HEK293 (cell line): ENCODE measurements around the gene GATAD2A.

Experiments
- CTCF ChIA-PET: fragments of 350-600 bp; formaldehyde crosslinking; extraction: SDS; loops from one replicate; lab custom pipeline; 2021; ENCODE audit warnings: antibody characterized with exemption; lab: Yijun Ruan, JAX
- POLR2A ChIA-PET: fragments of 300-600 bp; formaldehyde crosslinking; extraction: SDS; loops from one replicate; lab custom pipeline; 2020; ENCODE audit warnings: antibody characterized with exemption, inconsistent platforms; lab: Yijun Ruan, JAX
- H3K27ac ChIP-seq: fragments of 200-500 bp; sonication (Bioruptor generic); 2 replicates; pipeline ENCODE4 v1.5.1; 2014; ENCODE audit warnings: low read depth, low read length, control low read depth, inconsistent platforms; ENCODE audit errors: extremely low read depth
- H3K36me3 ChIP-seq, 2 experiments: fragments of 200-500 bp in 1 of 2; sonication (Bioruptor generic) in 1 of 2; 1 replicate in 1 of 2; 2 replicates in 1 of 2; pipeline ENCODE4 v1.5.1; 2014 to 2017; ENCODE audit warnings: inconsistent platforms in 2 of 2, low read length in 2 of 2; ENCODE audit not compliant: control insufficient read depth in 2 of 2, insufficient read depth in 1 of 2
- H3K4me1 ChIP-seq: fragments of 200-500 bp; sonication (Bioruptor generic); 2 replicates; pipeline ENCODE4 v1.5.1; 2014; ENCODE audit warnings: mild to moderate bottlenecking, low read length, inconsistent platforms; ENCODE audit not compliant: control insufficient read depth, insufficient read depth
- H3K4me3 ChIP-seq: 2 replicates; pipeline ENCODE4 v1.5.1; 2011; ENCODE audit warnings: low read depth, mild to moderate bottlenecking, control low read depth, low read length, moderate library complexity
- H3K9me3 ChIP-seq: fragments of 200-500 bp; sonication (Bioruptor generic); 2 replicates; pipeline ENCODE4 v1.5.1; 2014; ENCODE audit warnings: low read depth, low read length, inconsistent platforms; ENCODE audit not compliant: control insufficient read depth, insufficient read depth
- AEBP2 ChIP-seq: fragments of 450-650 bp; formaldehyde crosslinking; IDR thresholded peaks from 2 replicates; pipeline ENCODE4 v1.5.1; 2016; ENCODE audit warnings: missing biosample characterization, missing genetic modification characterization, borderline replicate concordance
- FEZF1 ChIP-seq: fragments of 450-650 bp; formaldehyde crosslinking; IDR thresholded peaks from 2 replicates; pipeline ENCODE4 v1.5.1; 2016; ENCODE audit warnings: missing biosample characterization, missing genetic modification characterization
- GLI2 ChIP-seq: fragments of 450-650 bp; formaldehyde crosslinking; IDR thresholded peaks from 2 replicates; pipeline ENCODE4; 2017; ENCODE audit warnings: missing biosample characterization, missing genetic modification characterization, low read depth, borderline replicate concordance
- KLF1 ChIP-seq: fragments of 450-650 bp; formaldehyde crosslinking; IDR thresholded peaks from 2 replicates; pipeline ENCODE4 v1.5.1; 2016; ENCODE audit warnings: missing biosample characterization, missing genetic modification characterization
- KLF7 ChIP-seq: fragments of 450-650 bp; formaldehyde crosslinking; IDR thresholded peaks from 2 replicates; pipeline ENCODE4 v1.5.1; 2016; ENCODE audit warnings: missing biosample characterization, missing genetic modification characterization, borderline replicate concordance
- KLF8 ChIP-seq: fragments of 450-650 bp; formaldehyde crosslinking; IDR thresholded peaks from 2 replicates; pipeline ENCODE4 v1.5.1; 2016; ENCODE audit warnings: missing biosample characterization, missing genetic modification characterization
- SP7 ChIP-seq: fragments of 450-650 bp; formaldehyde crosslinking; IDR thresholded peaks from 2 replicates; pipeline ENCODE4 v1.5.1; 2016; ENCODE audit warnings: missing biosample characterization, missing genetic modification characterization
- TRIM28 ChIP-seq: IDR thresholded peaks from 2 replicates; pipeline ENCODE4 v1.6.1; 2011; ENCODE audit warnings: low read length, control low read depth, borderline replicate concordance
- ZBTB20 ChIP-seq: fragments of 450-650 bp; formaldehyde crosslinking; IDR thresholded peaks from 2 replicates; pipeline ENCODE4 v1.5.1; 2016; ENCODE audit warnings: missing biosample characterization, missing genetic modification characterization
- ZBTB48 ChIP-seq: fragments of 450-650 bp; formaldehyde crosslinking; IDR thresholded peaks from 2 replicates; pipeline ENCODE4 v1.5.1; 2016; ENCODE audit warnings: missing biosample characterization, missing genetic modification characterization
- ZFP41 ChIP-seq: fragments of 450-650 bp; formaldehyde crosslinking; IDR thresholded peaks from 2 replicates; pipeline ENCODE4 v1.5.1; 2016; ENCODE audit warnings: missing biosample characterization, missing genetic modification characterization, borderline replicate concordance
- ZNF114 ChIP-seq: fragments of 450-650 bp; formaldehyde crosslinking; IDR thresholded peaks from 2 replicates; pipeline ENCODE4 v1.5.0; 2017; ENCODE audit warnings: missing biosample characterization, missing genetic modification characterization
- ZNF155 ChIP-seq: fragments of 450-650 bp; formaldehyde crosslinking; IDR thresholded peaks from 2 replicates; pipeline ENCODE4 v1.5.1; 2016; ENCODE audit warnings: missing biosample characterization, missing genetic modification characterization
- ZNF23 ChIP-seq: fragments of 450-650 bp; formaldehyde crosslinking; IDR thresholded peaks from 2 replicates; pipeline ENCODE4 v1.5.1; 2016; ENCODE audit warnings: missing biosample characterization, missing genetic modification characterization, borderline replicate concordance
- ZNF239 ChIP-seq: fragments of 450-650 bp; formaldehyde crosslinking; IDR thresholded peaks from 2 replicates; pipeline ENCODE4 v1.5.1; 2016; ENCODE audit warnings: missing biosample characterization, missing genetic modification characterization
- ZNF280D ChIP-seq: fragments of 450-650 bp; formaldehyde crosslinking; IDR thresholded peaks from 2 replicates; pipeline ENCODE4 v1.5.1; 2016; ENCODE audit warnings: missing biosample characterization, missing genetic modification characterization
- ZNF350 ChIP-seq: fragments of 450-650 bp; formaldehyde crosslinking; IDR thresholded peaks from 2 replicates; pipeline ENCODE4 v1.5.0; 2017; ENCODE audit warnings: missing biosample characterization, mild to moderate bottlenecking, missing genetic modification characterization
- ZNF510 ChIP-seq: fragments of 450-650 bp; formaldehyde crosslinking; IDR thresholded peaks from 2 replicates; pipeline ENCODE4 v1.5.1; 2018; ENCODE audit warnings: mild to moderate bottlenecking, missing genetic modification characterization, missing biosample characterization; ENCODE audit not compliant: insufficient replicate concordance
- ZNF548 ChIP-seq: fragments of 450-650 bp; formaldehyde crosslinking; IDR thresholded peaks from 2 replicates; pipeline ENCODE4 v1.5.1; 2016; ENCODE audit warnings: missing biosample characterization, missing genetic modification characterization
- ZNF571 ChIP-seq: fragments of 450-650 bp; formaldehyde crosslinking; IDR thresholded peaks from 2 replicates; pipeline ENCODE4 v1.5.0; 2017; ENCODE audit warnings: missing biosample characterization, missing genetic modification characterization
- ZNF626 ChIP-seq: fragments of 450-650 bp; sonication (Bioruptor Pico); formaldehyde crosslinking; IDR thresholded peaks from 2 replicates; pipeline ENCODE4 v1.5.1; 2018; ENCODE audit warnings: missing biosample characterization, missing genetic modification characterization, inconsistent platforms
- ZNF837 ChIP-seq: fragments of 450-650 bp; formaldehyde crosslinking; IDR thresholded peaks from 2 replicates; pipeline ENCODE4 v1.5.1; 2016; ENCODE audit warnings: missing biosample characterization, missing genetic modification characterization
- ZSCAN23 ChIP-seq: fragments of 450-650 bp; formaldehyde crosslinking; IDR thresholded peaks from 2 replicates; pipeline ENCODE4 v1.5.1; 2016; ENCODE audit warnings: missing biosample characterization, missing genetic modification characterization
- TF ChIP-seq, protein P1 (sequence below): fragments of 450-650 bp; formaldehyde crosslinking; IDR thresholded peaks from 2 replicates; pipeline ENCODE4 v1.5.1; 2016; ENCODE audit warnings: missing biosample characterization, missing genetic modification characterization
- TF ChIP-seq, protein P2 (sequence below): fragments of 450-650 bp; formaldehyde crosslinking; IDR thresholded peaks from 2 replicates; pipeline ENCODE4 v1.5.1; 2016; ENCODE audit warnings: missing biosample characterization, missing genetic modification characterization

The GATAD2A gene

DNA sequence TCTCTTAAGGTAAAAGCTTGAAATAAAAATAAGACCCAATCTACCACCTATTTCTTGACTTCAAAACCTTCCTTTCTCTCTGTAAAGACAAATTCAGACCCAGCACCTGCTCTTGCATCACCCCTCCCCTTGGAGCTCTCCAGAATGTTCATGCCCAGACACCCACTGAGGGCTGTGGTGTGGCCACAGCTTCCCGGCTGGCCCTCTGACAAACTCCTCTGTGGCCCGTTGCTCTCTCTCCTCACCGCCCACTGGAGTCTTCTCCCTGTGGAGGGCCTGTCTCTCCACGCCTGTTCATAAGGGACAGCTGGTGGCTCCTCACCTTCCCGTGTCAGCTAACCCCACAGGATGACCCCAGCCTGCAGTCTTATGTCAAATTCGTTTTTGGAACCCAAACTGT lies 60.7 kb downstream of the GATAD2A start:
- no peaks in the 10 kb centered on the region for H3K9me3 ChIP-seq
- H3K4me1 ChIP-seq: peaks cover 20% of the 10 kb centered on the region
- TF ChIP-seq ZNF239 (no peak), FEZF1 (no peak), AEBP2 (tag by site-specific recombination) (no peak), ZNF571 (tag by site-specific recombination) (no peak), ZNF837 (tag by site-specific recombination) (no peak), ZBTB48 (tag by site-specific recombination) (no peak), KLF1 (tag by site-specific recombination) (no peak), ZNF114 (no peak), KLF8 (tag by site-specific recombination) (no peak), ZNF548 (tag by site-specific recombination) (no peak), ZFP41 (tag by site-specific recombination) (no peak), ZSCAN23 (tag by site-specific recombination) (no peak), KLF7 (tag by site-specific recombination) (no peak), GLI2 (tag by site-specific recombination) (no peak), ZBTB20 (no peak), TRIM28 (no peak), ZNF23 (tag by site-specific recombination) (no peak), ZNF350 (tag by site-specific recombination) (no peak)
- TF ChIP-seq, protein P1, sequence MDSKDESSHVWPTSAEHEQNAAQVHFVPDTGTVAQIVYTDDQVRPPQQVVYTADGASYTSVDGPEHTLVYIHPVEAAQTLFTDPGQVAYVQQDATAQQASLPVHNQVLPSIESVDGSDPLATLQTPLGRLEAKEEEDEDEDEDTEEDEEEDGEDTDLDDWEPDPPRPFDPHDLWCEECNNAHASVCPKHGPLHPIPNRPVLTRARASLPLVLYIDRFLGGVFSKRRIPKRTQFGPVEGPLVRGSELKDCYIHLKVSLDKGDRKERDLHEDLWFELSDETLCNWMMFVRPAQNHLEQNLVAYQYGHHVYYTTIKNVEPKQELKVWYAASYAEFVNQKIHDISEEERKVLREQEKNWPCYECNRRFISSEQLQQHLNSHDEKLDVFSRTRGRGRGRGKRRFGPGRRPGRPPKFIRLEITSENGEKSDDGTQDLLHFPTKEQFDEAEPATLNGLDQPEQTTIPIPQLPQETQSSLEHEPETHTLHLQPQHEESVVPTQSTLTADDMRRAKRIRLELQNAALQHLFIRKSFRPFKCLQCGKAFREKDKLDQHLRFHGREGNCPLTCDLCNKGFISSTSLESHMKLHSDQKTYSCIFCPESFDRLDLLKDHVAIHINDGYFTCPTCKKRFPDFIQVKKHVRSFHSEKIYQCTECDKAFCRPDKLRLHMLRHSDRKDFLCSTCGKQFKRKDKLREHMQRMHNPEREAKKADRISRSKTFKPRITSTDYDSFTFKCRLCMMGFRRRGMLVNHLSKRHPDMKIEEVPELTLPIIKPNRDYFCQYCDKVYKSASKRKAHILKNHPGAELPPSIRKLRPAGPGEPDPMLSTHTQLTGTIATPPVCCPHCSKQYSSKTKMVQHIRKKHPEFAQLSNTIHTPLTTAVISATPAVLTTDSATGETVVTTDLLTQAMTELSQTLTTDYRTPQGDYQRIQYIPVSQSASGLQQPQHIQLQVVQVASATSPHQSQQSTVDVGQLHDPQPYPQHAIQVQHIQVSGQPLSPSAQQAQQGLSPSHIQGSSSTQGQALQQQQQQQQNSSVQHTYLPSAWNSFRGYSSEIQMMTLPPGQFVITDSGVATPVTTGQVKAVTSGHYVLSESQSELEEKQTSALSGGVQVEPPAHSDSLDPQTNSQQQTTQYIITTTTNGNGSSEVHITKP: no peak
- ChIA-PET POLR2A (no interaction called here), CTCF (no interaction called here)
- H3K27ac ChIP-seq: no peak overlapping the region
- H3K4me3 ChIP-seq: no peak overlapping the region
- peaks cover 0 to 44% of the 10 kb centered on the region in 2 experiments; a peak in 1 of 3 replicates for H3K36me3 ChIP-seq

DNA sequence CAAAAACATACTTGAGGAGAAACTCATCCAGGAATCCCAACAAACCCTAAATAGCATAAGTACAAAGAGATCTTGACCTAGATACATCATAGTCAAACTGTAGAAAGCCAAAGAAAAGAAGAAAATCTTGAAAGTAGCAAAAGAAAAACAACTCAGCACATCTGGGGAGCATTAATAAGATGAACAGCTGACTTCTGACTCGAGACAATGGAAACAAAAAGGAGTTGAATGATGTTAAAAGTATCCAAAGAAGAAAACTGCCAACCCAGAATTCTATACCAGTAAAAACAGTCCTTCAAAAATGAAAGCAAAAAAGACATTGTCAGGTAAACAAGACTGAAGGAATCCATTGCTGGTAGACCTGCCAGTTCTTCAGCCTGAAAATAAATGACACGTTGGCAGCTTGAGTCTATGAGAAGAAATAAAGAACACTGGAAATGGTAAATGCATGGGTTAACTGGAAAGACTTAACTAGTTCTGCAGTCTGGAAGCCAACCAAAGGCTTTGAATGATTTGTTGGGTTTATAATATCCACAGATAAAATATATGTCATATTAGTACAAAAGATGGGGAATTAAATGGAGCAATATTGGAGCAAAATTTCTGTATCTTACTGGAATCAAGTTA lies 63.1 kb downstream of the GATAD2A start:
- H3K4me3 ChIP-seq: no peak overlapping the region
- ChIA-PET CTCF (interaction anchor here (0.7 kb wide), 1 partner anchor 125 kb away, joined by 3 read pairs; no protein-coding TSS in a partner anchor), POLR2A (no interaction called here)
- H3K9me3 ChIP-seq: no peaks in the 10 kb centered on the region
- no peak overlapping the region for H3K27ac ChIP-seq
- peaks cover 0 to 52% of the 10 kb centered on the region in 2 experiments; a peak in 1 of 3 replicates for H3K36me3 ChIP-seq
- peaks cover 5% of the 10 kb centered on the region; the same call in 1 of the 2 replicates for H3K4me1 ChIP-seq
- TF ChIP-seq ZNF280D (tag by site-specific recombination): peak; percentile 75; the same call in 1 of the 2 replicates
- peak; percentile 98; the same call in 1 of the 2 replicates for TF ChIP-seq ZNF626
- TF ChIP-seq TRIM28: peak; percentile 92
- no peak for TF ChIP-seq FEZF1
- TF ChIP-seq KLF8 (tag by site-specific recombination): peak; percentile 55; the same call in 1 of the 2 replicates
- 0 out of 2 replicates have a peak, but pooled peaks have one; percentile 15 for TF ChIP-seq SP7 (tag by site-specific recombination)
- TF ChIP-seq ZNF155 (tag by site-specific recombination): no peak
- TF ChIP-seq ZNF510 (tag by site-specific recombination): peak; percentile 22
- TF ChIP-seq, protein P2, sequence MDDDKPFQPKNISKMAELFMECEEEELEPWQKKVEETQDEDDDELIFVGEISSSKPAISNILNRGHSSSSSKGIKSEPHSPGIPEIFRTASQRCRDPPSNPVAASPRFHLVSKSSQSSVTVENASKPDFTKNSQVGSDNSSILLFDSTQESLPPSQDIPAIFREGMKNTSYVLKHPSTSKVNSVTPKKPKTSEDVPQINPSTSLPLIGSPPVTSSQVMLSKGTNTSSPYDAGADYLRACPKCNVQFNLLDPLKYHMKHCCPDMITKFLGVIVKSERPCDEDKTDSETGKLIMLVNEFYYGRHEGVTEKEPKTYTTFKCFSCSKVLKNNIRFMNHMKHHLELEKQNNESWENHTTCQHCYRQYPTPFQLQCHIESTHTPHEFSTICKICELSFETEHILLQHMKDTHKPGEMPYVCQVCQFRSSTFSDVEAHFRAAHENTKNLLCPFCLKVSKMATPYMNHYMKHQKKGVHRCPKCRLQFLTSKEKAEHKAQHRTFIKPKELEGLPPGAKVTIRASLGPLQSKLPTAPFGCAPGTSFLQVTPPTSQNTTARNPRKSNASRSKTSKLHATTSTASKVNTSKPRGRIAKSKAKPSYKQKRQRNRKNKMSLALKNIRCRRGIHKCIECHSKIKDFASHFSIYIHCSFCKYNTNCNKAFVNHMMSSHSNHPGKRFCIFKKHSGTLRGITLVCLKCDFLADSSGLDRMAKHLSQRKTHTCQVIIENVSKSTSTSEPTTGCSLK (tag by site-specific recombination): no peak
